ENCODE results near the gene GLIS1.

GLIS1 gene

DNA sequence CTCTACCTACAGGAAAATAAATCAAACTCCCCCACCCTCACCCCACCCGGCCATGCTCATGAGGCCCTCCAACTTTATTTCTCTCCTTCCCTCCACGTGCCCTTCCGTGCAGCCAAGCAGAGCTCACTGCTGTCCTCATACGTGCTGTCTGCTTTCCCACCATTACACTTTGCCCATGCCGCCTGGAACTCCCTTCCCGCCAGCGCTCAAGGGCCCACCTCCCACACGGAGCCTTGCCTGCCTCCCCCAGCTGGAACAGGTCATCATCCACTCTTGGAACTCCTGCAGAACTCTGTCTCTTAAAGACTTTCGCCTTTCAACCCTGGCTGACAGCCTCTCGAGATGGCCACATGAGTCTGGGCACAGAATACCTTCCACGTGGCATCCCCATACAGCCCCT lies 42.4 kb downstream of the GLIS1 start:
- Histone ChIP-seq H3K4me3 (ENCODE audit: low read length, poor library complexity, severe bottlenecking) (no peak overlapping the region), H3K9ac (ENCODE audit: low read depth, low read length, poor library complexity, severe bottlenecking) (peak overlapping the region; percentile 63), H3K9me2 (replicated peaks; ENCODE audit: low read depth, low read length) (no peaks in the 10 kb centered on the region), H3K9me3 (ENCODE audit: insufficient read depth, low read depth, low read length) (no peaks in the 10 kb centered on the region), H3K79me2 (ENCODE audit: insufficient read depth, low read length) (no peaks in the 10 kb centered on the region), H3K27me3 (ENCODE audit: insufficient read depth, low read length, poor library complexity, severe bottlenecking) (no peaks in the 10 kb centered on the region), H2AFZ (ENCODE audit: low read length) (no peak overlapping the region), H3F3A (ENCODE audit: low read depth) (peaks cover 5% of the 10 kb centered on the region; the same call in 1 of the 2 replicates), H3K4me2 (ENCODE audit: low read depth, low read length, poor library complexity, severe bottlenecking) (peak overlapping the region; percentile 59), H3K4me1 (ENCODE audit: insufficient read depth, low read length, poor library complexity, severe bottlenecking) (peaks cover 69% of the 10 kb centered on the region), H3K36me3 (ENCODE audit: insufficient read depth, low read length) (no peaks in the 10 kb centered on the region), H4K20me1 (ENCODE audit: insufficient read depth, low read length, poor library complexity, severe bottlenecking) (no peaks in the 10 kb centered on the region)
- TF ChIP-seq, protein P1, sequence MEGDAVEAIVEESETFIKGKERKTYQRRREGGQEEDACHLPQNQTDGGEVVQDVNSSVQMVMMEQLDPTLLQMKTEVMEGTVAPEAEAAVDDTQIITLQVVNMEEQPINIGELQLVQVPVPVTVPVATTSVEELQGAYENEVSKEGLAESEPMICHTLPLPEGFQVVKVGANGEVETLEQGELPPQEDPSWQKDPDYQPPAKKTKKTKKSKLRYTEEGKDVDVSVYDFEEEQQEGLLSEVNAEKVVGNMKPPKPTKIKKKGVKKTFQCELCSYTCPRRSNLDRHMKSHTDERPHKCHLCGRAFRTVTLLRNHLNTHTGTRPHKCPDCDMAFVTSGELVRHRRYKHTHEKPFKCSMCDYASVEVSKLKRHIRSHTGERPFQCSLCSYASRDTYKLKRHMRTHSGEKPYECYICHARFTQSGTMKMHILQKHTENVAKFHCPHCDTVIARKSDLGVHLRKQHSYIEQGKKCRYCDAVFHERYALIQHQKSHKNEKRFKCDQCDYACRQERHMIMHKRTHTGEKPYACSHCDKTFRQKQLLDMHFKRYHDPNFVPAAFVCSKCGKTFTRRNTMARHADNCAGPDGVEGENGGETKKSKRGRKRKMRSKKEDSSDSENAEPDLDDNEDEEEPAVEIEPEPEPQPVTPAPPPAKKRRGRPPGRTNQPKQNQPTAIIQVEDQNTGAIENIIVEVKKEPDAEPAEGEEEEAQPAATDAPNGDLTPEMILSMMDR (conservative IDR thresholded peaks at IDR 0.05; ENCODE audit: low read length): no peak
- no peak for TF ChIP-seq EZH2phosphoT487 (IDR thresholded peaks at IDR 0.05; ENCODE audit: borderline replicate concordance)

DNA sequence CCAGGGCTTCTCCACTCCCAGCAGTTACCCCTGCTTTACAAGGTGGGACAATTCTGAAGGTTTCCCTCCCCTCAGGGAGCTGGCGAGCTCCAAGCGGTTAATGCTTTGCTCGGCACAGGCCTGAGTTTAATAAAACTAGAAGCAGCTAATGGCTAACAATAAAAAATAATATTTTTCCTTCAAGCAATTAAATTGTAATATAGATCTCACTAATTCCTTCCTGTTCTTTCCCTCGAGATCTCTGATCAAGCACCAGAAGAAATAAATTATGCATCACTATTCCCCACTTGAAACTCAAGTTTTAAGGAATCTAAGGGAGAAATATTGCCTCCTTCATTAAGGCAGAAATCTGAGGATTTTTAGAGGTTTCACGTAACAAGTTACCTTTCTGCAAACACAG lies 42.9 kb downstream of the GLIS1 start:
- H3K4me3 ChIP-seq (ENCODE audit: low read length, poor library complexity, severe bottlenecking): no peak overlapping the region

DNA sequence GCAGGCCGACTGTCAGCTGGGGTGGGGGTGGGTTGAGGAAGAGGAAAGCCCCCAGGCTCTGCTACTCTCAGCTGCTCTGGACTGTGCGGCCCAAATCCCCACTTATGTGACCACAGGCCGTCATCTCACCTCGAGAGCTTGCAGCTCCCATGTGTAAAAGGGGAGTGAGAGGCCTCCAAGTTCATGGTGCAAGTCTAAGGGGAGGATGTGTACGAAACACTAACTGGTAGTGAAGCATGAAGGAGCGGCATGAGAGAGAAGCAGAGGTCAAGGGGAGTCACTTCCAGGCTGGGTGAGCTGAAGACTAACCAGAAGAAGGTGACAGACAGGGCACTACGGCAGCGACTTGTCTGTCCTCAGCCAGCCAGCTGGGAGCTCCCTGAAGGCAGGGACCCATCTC lies 43.8 kb downstream of the GLIS1 start:
- H3K9ac ChIP-seq (ENCODE audit: low read depth, low read length, poor library complexity, severe bottlenecking): peak overlapping the region; percentile 63
- H3K4me2 ChIP-seq (ENCODE audit: low read depth, low read length, poor library complexity, severe bottlenecking): no peak overlapping the region
- H3K9me3 ChIP-seq (ENCODE audit: insufficient read depth, low read depth, low read length): no peaks in the 10 kb centered on the region
- H3K36me3 ChIP-seq (ENCODE audit: insufficient read depth, low read length): no peaks in the 10 kb centered on the region
- H3K27me3 ChIP-seq (ENCODE audit: insufficient read depth, low read length, poor library complexity, severe bottlenecking): no peaks in the 10 kb centered on the region
- H3K4me3 ChIP-seq (ENCODE audit: low read length, poor library complexity, severe bottlenecking): no peak overlapping the region
- H4K20me1 ChIP-seq (ENCODE audit: insufficient read depth, low read length, poor library complexity, severe bottlenecking): no peaks in the 10 kb centered on the region
- H3K4me1 ChIP-seq (ENCODE audit: insufficient read depth, low read length, poor library complexity, severe bottlenecking): peaks cover 68% of the 10 kb centered on the region
- no peaks in the 10 kb centered on the region for H3K79me2 ChIP-seq (ENCODE audit: insufficient read depth, low read length)
- H2AFZ ChIP-seq (ENCODE audit: low read length): no peak overlapping the region
- no peaks in the 10 kb centered on the region for H3K9me2 ChIP-seq (replicated peaks; ENCODE audit: low read depth, low read length)
- peaks cover 5% of the 10 kb centered on the region; the same call in 1 of the 2 replicates for H3F3A ChIP-seq (ENCODE audit: low read depth)
- TF ChIP-seq, protein P1 (conservative IDR thresholded peaks at IDR 0.05; ENCODE audit: low read length): no peak
- no peak for TF ChIP-seq EZH2phosphoT487 (IDR thresholded peaks at IDR 0.05; ENCODE audit: borderline replicate concordance)

More for the DNA sequence above, 42.9 kb downstream of the GLIS1 start:
- no peaks in the 10 kb centered on the region for H3K9me3 ChIP-seq (ENCODE audit: insufficient read depth, low read depth, low read length)
- peaks cover 5% of the 10 kb centered on the region; the same call in 1 of the 2 replicates for H3F3A ChIP-seq (ENCODE audit: low read depth)
- H3K9me2 ChIP-seq (replicated peaks; ENCODE audit: low read depth, low read length): no peaks in the 10 kb centered on the region
- H3K27me3 ChIP-seq (ENCODE audit: insufficient read depth, low read length, poor library complexity, severe bottlenecking): no peaks in the 10 kb centered on the region
- no peak for TF ChIP-seq EZH2phosphoT487 (IDR thresholded peaks at IDR 0.05; ENCODE audit: borderline replicate concordance)
- TF ChIP-seq, protein P1 (conservative IDR thresholded peaks at IDR 0.05; ENCODE audit: low read length): no peak
- no peaks in the 10 kb centered on the region for H3K79me2 ChIP-seq (ENCODE audit: insufficient read depth, low read length)
- peak overlapping the region; percentile 63 for H3K9ac ChIP-seq (ENCODE audit: low read depth, low read length, poor library complexity, severe bottlenecking)
- H3K36me3 ChIP-seq (ENCODE audit: insufficient read depth, low read length): no peaks in the 10 kb centered on the region
- H3K4me1 ChIP-seq (ENCODE audit: insufficient read depth, low read length, poor library complexity, severe bottlenecking): peaks cover 69% of the 10 kb centered on the region
- H4K20me1 ChIP-seq (ENCODE audit: insufficient read depth, low read length, poor library complexity, severe bottlenecking): no peaks in the 10 kb centered on the region
- H2AFZ ChIP-seq (ENCODE audit: low read length): no peak overlapping the region
- no peak overlapping the region for H3K4me2 ChIP-seq (ENCODE audit: low read depth, low read length, poor library complexity, severe bottlenecking)
